Neural progenitor cell (in vitro differentiated cells): ENCODE results near the gene DDX24. TPM values are rescaled to one million over a fixed set of nuclear protein-coding genes. Genes with fewer than 3 reads are reported as not detected.

ENCODE experiments used
- DNase-seq: peaks from one replicate; pipeline ENCODE4 v3.0.0-alpha.2; 2016; ENCODE audit warnings: low spot score
- H2AFZ ChIP-seq: fragments of 200-600 bp; sonication (generic); replicated peaks from 2 replicates; pipeline ENCODE4 v1.6.1; 2016; ENCODE audit warnings: antibody characterized with exemption
- H3F3A ChIP-seq: fragments of 200-600 bp; sonication (generic); 2 replicates; pipeline ENCODE4 v1.6.1; 2016; ENCODE audit warnings: antibody characterized with exemption, low read depth
- H3K27ac ChIP-seq: fragments of 200-600 bp; sonication (generic); 2 replicates; pipeline ENCODE4 v1.5.1; 2016; ENCODE audit warnings: mild to moderate bottlenecking
- H3K27me3 ChIP-seq: fragments of 200-600 bp; sonication (generic); 2 replicates; pipeline ENCODE4 v1.6.1; 2016; ENCODE audit warnings: mild to moderate bottlenecking, moderate library complexity
- H3K36me3 ChIP-seq: fragments of 200-600 bp; sonication (generic); 2 replicates; pipeline ENCODE4 v1.5.1; 2016
- H3K4me1 ChIP-seq: fragments of 200-600 bp; sonication (generic); 2 replicates; pipeline ENCODE4 v1.6.1; 2016; ENCODE audit warnings: mixed run types
- H3K4me2 ChIP-seq: fragments of 200-600 bp; sonication (generic); 2 replicates; pipeline ENCODE4 v1.6.1; 2016
- H3K4me3 ChIP-seq: fragments of 200-600 bp; sonication (generic); 2 replicates; pipeline ENCODE4 v1.5.1; 2016
- H3K79me2 ChIP-seq: fragments of 200-600 bp; sonication (generic); 2 replicates; pipeline ENCODE4 v1.6.1; 2016; ENCODE audit warnings: low read depth
- H3K9ac ChIP-seq: fragments of 200-600 bp; sonication (generic); 2 replicates; pipeline ENCODE4 v1.6.1; 2016
- H3K9me3 ChIP-seq: fragments of 200-600 bp; sonication (generic); 2 replicates; pipeline ENCODE4 v1.5.1; 2016; ENCODE audit warnings: low read depth
- H4K20me1 ChIP-seq: fragments of 200-600 bp; sonication (generic); 2 replicates; pipeline ENCODE4 v1.6.1; 2016; ENCODE audit warnings: low read depth
- H3K27ac Mint-ChIP-seq: 3 replicates; pipeline ENCODE4 v1.8.0; 2021; ENCODE audit warnings: mixed read lengths
- H3K27me3 Mint-ChIP-seq: 2 replicates; pipeline ENCODE4 v1.8.0; 2022; ENCODE audit warnings: low read depth, mild to moderate bottlenecking, inconsistent platforms, moderate library complexity, mixed read lengths; ENCODE audit not compliant: insufficient read depth
- H3K36me3 Mint-ChIP-seq: 3 replicates; pipeline ENCODE4 v1.8.0; 2021; ENCODE audit warnings: mixed read lengths
- H3K4me1 Mint-ChIP-seq: 3 replicates; pipeline ENCODE4 v1.8.0; 2021; ENCODE audit warnings: mixed read lengths
- H3K4me3 Mint-ChIP-seq: 3 replicates; pipeline ENCODE4 v1.8.0; 2021; ENCODE audit warnings: mild to moderate bottlenecking, moderate library complexity, mixed read lengths
- H3K9me3 Mint-ChIP-seq: 3 replicates; pipeline ENCODE4 v1.8.0; 2020; ENCODE audit warnings: mixed read lengths
- CTCF ChIP-seq: fragments of 200-600 bp; sonication (generic); IDR thresholded peaks from 2 replicates; pipeline ENCODE4 v1.5.1; 2017; ENCODE audit warnings: antibody characterized with exemption, mild to moderate bottlenecking
- EZH2 ChIP-seq: fragments of 200-600 bp; sonication (generic); IDR thresholded peaks from 2 replicates; pipeline ENCODE4 v1.6.1; 2017; ENCODE audit warnings: antibody characterized with exemption, mild to moderate bottlenecking, moderate library complexity
- EZH2phosphoT487 ChIP-seq: fragments of 200-600 bp; sonication (generic); IDR thresholded peaks from 2 replicates; pipeline ENCODE4 v1.6.1; 2017; ENCODE audit warnings: antibody characterized with exemption
- total RNA-seq: library from RNA; depleted of rRNA; stranded (reverse); fragments of >200 nt; gene quantifications from 2 replicates; pipeline ENCODE4 v1.2.3, GENCODE V29; 2015; ENCODE audit warnings: low replicate concordance

Gene DDX24
- total RNA-seq, 1 donor from 2014 or later, result 153 TPM

GRCh38 chr14:94036313-94037167 is 44.5 kb downstream of the DDX24 start:
- peak; percentile 70 for TF ChIP-seq CTCF
- no peak for TF ChIP-seq EZH2
- TF ChIP-seq EZH2phosphoT487, result no peak
- Histone ChIP-seq H3F3A (no peaks in the 10 kb centered on the region), H3K4me3 (no peak overlapping the region), H3K9me3 (no peaks in the 10 kb centered on the region), H4K20me1 (peaks cover 17% of the 10 kb centered on the region), H3K27me3 (no peaks in the 10 kb centered on the region), H3K27ac (no peak overlapping the region), H3K4me2 (no peak overlapping the region), H3K36me3 (no peaks in the 10 kb centered on the region), H3K4me1 (no peaks in the 10 kb centered on the region), H3K9ac (no peak overlapping the region), H3K79me2 (no peaks in the 10 kb centered on the region), H2AFZ (no peak overlapping the region)
- DNase-seq, result peak; percentile 44
- Mint-ChIP-seq H3K36me3 (peaks cover 4% of the 10 kb centered on the region), H3K4me1 (peaks cover 25% of the 10 kb centered on the region), H3K27me3 (peaks cover 4% of the 10 kb centered on the region), H3K27ac (peak overlapping the region; percentile 40), H3K9me3 (no peaks in the 10 kb centered on the region), H3K4me3 (no peak overlapping the region)

DNA sequence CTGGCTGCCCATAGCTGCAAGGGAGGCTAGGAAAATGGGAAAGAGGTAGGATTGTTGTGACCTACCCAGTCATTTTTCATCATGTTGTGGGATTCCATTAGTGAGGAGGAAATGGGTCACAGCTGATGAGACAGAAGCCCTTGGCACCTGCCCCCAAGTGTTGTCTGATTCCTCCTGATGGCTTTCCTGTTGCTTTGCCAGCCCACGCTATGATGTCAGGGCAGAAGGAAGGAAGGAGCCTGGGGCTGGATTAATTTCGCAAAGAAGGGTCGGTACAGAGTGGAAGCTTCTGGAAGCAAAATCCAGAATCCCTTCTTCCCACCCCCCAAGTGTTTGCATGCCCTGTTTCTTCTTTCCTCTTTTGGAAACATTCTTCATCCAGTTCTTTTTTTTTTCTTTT is 46.1 kb downstream of the DDX24 start:
- Histone ChIP-seq H3K27ac (no peak overlapping the region), H2AFZ (no peak overlapping the region), H4K20me1 (peaks cover 17% of the 10 kb centered on the region), H3K79me2 (no peaks in the 10 kb centered on the region), H3K36me3 (no peaks in the 10 kb centered on the region), H3K27me3 (no peaks in the 10 kb centered on the region), H3K9ac (no peak overlapping the region), H3K9me3 (no peaks in the 10 kb centered on the region), H3F3A (no peaks in the 10 kb centered on the region), H3K4me3 (no peak overlapping the region), H3K4me2 (no peak overlapping the region), H3K4me1 (no peaks in the 10 kb centered on the region)
- H3K4me3 Mint-ChIP-seq, result no peak overlapping the region
- H3K9me3 Mint-ChIP-seq, result no peaks in the 10 kb centered on the region
- peaks cover 4% of the 10 kb centered on the region for H3K27me3 Mint-ChIP-seq
- H3K4me1 Mint-ChIP-seq, result peaks cover 15% of the 10 kb centered on the region
- TF ChIP-seq CTCF, result no peak
- no peak for TF ChIP-seq EZH2phosphoT487
- no peak for TF ChIP-seq EZH2
- no peak for DNase-seq
- no peak overlapping the region for H3K27ac Mint-ChIP-seq
- peaks cover 5% of the 10 kb centered on the region for H3K36me3 Mint-ChIP-seq

GRCh38 chr14:94031883-94032279 is 49.1 kb downstream of the DDX24 start:
- Mint-ChIP-seq H3K36me3 (peaks cover 9% of the 10 kb centered on the region), H3K27me3 (peaks cover 10% of the 10 kb centered on the region), H3K4me1 (peaks cover 24% of the 10 kb centered on the region), H3K4me3 (no peak overlapping the region), H3K27ac (no peak overlapping the region), H3K9me3 (no peaks in the 10 kb centered on the region)
- no peaks in the 10 kb centered on the region for H3K27me3 ChIP-seq
- peaks cover 2% of the 10 kb centered on the region for H3K4me1 ChIP-seq
- H2AFZ ChIP-seq, result no peak overlapping the region
- H3K27ac ChIP-seq, result no peak overlapping the region
- no peaks in the 10 kb centered on the region for H3K36me3 ChIP-seq
- no peak overlapping the region for H3K9ac ChIP-seq
- H3K79me2 ChIP-seq, result peaks cover 3% of the 10 kb centered on the region
- no peak overlapping the region for H3K4me3 ChIP-seq
- H3K4me2 ChIP-seq, result no peak overlapping the region
- H4K20me1 ChIP-seq, result peaks cover 12% of the 10 kb centered on the region
- no peak for DNase-seq
- H3F3A ChIP-seq, result peaks cover 2% of the 10 kb centered on the region
- TF ChIP-seq EZH2 (no peak), EZH2phosphoT487 (no peak), CTCF (no peak)
- H3K9me3 ChIP-seq, result no peaks in the 10 kb centered on the region
